Stimulated activated CD8-positive, alpha-beta memory T cell treated with anti-CD3 and anti-CD28 coated beads, Interleukin-7, amount 100 ng/mL, for 24 hours (primary cell): ENCODE data around the gene EME2.
A peak's percentile ranks its signal among the peaks of the same experiment; 100 is the strongest.

Source experiments
- DNase-seq: peaks from one replicate; pipeline ENCODE4 v3.0.0-alpha.2; 2020; ENCODE audit warnings: low read depth

Gene EME2

DNA sequence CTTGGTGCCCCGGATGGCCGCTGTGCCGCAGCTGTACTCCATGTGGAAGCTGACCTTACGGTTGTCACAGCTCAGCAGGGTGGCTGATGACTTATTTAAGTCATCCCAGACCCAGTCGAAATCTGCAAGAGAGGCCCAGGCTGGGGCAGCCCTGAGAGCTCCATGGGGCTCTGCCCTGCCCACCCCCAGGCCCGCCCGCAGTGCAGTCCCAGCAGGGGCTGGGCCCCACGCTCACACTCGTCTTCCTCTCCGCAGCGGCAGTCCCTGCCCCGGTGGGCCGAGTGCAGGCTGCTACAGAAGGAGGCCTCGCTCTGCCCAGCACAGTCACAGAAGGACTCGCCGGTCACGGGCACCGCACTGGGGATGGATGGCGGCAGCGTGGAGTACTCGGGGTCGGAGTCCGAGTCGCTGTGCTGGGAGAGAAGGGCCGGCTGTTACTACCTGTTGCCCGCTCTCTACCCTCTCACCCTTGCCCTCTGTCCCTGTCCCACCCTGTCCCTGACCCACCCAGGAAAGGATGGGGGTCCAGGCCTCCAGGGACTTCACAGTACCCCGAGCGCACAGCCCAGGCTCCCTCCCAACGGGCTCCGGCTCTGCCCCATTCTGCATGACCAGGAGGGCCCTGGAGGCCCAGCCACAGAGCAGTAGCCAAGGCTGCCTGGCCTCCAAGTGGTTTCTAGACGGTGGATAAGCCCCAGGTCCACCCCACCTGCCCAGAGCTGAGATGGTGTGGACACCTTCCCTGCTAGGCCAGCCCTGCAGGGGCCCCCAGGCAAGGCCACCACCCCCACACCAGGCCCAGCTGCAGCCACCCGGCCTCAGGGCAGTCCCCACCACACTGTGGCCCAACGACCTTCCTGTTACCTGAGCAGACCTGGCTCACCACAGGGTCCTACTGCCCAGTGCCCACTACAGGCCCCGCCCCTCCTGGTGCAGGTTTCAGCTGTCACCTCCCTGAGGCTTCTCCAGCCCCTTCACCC is 5.9 kb downstream of the EME2 start:
- DNase-seq, result no peak

DNA sequence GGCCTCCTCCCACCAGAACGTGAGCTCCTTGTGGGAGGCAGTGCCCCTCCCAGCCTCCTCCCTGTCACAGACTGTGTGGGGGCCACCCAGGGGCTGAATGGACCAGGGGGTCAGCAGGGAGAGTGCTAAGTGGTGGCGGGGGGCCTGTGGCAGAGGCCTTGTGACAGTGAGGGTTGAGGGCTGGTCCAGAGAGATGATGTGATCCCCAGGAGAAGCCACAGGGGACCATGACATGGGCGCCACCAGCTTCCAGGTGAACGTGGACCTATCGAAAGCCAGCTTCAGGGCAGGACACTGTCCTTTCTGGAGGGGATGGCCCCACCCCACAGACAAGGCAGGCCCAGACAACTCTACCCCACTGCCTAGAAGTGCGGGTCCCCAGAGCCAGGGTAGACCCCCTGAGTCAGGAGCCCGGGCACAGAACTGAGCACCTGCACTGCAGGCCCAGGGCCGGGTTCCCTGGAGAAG is 6.7 kb downstream of the EME2 start:
- no peak for DNase-seq

DNA sequence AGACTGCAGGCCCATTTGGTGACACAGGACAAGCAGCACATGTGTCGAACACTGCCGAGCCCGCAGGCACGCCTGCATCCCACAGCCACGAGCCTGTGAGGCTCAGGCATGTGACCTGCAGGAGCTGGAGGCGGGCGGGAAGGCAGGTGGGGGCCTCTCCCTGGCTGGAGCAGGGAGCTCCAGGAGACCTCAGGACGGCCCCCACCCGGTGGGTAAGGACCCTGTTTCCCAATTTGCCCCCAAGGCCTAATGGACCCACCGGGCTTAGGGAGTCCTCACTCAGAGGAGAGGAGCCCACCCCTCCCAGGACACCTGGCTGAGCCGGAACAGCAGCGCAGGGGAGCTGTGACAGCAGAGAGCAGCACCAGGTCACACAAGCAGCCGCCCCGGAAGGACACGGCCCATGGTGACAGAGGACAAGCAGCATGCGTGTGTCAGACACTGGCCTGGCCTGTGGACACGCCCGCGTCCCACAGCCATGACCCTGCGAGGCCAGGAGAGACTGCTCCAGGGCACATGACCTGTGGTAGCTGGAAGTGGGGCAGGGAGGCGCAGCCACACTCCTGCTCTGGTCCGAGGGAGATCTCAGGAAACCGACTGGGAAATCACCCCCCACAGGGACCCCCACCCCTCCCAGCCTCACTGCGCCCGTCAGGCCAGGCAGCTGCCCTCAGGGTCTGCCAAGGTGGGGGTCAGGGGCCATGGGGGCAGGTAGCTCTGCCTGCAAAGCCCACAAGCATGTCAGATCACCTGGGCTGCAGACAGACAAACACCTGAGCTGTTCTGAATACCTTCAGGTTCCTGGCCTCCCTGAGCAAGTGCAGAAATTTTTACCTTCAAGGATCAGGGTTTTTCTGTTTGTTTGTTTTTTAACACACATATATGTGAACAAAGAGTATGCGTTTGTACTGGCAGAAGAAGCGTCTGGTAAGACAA is 7.4 kb downstream of the EME2 start:
- DNase-seq, result no peak

DNA sequence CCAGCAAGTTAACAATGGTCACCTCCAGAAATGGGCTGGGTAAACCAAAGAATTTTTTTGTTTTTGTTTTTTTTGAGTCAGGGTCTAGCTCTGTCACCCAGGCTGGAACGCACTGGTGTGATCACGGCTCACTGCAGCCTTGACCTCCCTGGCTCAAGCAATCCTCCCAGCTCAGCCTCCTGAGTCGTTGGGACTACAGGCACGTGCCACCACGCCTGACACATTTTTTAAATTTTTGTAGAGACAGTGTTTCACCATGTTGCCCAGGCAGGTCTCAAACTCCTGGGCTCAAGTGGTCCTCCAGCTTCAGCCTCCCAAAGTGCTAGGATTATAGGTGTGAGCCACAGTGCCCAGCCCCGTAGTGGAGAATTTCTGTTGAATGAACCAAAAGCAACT is 8.1 kb downstream of the EME2 start:
- DNase-seq, result no peak

DNA sequence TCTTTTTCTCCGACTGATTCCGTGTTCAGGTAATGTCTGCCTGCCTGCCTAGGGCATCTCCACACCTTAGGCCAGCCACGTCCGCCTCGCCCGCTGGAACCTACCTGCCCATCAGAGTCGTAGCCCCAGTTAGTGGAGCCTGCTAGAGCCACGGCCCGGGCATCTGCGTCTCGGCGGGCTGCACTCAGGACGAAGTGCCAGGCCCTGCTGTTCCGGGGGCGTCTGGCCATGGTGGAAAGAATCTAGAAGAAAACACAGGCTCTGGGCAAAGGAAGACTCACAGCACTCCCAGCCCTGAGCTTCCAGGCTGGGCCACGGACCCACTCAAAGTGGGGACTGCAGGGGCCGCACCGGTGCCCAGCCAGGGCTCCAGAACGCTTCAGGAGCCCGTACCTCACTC is 8.6 kb downstream of the EME2 start:
- no peak for DNase-seq

DNA sequence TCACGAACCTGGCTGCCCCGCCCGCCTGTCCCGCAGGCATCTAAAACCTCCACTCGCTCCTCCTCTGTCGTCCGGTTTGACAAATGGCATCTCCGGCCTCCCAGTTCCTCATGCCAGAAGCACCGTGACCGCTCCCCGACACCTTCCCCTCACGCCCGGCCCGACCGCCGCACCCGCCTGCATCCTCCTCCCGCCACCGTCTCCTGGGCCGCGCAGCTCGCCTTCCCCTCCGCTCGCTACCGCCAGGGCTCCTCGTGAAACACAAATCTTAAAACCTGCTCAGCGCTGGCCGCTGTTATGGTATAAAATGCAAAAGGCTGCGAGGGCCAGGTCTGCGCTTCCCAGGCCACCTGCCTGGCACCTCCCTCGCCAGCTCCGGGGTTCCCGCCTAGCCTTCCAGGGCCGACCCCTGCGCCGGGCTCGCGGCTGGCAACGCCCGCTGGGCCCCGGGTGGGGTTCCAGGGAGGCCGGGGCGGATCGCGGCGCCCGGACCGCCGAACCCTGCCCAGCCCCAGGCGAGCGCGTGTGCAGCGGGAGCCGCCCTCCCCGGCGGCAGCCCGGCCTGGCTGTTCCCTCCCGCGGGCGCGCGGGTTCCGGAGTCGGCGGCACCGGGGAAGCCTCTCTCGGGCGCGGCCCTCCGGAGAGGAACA is 9.3 kb downstream of the EME2 start:
- DNase-seq, result no peak

DNA sequence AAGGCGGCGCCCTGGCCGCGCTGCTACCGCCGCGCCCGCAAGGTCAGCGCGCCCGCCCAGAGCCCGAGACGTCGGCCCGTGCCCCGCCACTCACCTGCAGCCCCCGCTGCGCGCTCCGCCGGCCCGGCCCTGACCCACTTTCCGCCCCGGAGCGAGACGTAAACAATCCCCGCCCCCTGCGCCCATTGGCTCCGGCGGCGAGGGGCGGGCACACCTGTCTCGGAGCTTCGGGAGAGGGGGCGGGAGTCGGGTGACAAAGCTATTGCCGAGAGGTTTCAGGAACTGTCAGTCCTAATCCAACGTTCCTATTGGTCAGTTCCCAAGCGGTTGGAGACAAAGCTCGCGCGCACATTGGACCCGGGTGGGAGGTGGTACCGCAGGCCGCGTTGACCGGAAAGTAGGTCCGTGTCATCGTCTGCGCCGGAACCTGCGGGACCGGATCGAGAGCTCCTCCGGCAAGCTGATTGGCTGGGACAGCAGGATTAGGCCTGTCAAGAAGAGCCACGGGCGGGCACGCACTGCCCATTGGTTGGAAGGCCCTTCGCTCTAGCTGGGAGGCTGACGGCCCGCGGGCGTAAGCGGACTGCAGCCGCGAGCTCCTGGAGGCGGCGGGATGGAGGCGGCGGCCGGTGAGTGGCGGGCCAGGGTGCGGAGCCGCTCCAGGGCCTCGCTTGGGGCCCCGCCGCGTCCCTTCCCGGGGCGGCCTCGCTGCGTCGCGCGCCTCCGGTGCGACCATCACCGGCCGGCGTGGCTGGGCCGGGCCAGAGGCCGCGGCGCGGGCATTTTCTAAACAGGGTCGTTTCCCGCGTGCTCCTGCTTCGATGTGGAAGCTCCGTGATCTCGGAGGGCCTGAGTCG is 10.0 kb downstream of the EME2 start, which contains the start of the genes NUBP2 and SPSB3:
NUBP2 (plus strand) TSS at position 553 of the 857 bp plus-strand sequence; CDS start at position 614, 61 bp downstream.
SPSB3 (minus strand) TSS at position 164 of the 857 bp plus-strand sequence. CDS start 1,088 bp downstream, outside the sequence.
- peak; percentile 95 for DNase-seq

- no peak for DNase-seq
These were observed 12.6 kb downstream of the EME2 start for GRCh38 chr16:1784977-1785845.

DNA sequence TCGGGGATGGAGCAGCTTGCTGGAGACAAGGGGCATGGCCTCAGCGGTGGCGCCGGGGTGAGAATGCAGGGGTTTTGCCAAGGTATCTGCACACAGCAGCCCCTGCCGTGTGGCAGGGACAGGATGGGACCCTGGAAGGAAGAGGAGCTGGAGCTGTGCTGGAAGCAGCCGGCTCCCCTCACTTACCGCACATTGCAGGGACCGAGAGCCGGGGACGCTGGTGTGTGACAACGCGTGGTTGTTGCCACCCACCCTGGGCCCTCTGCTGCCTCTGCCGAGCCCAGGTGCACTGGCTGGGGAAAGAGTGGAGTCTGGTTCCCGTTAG is 13.2 kb downstream of the EME2 start:
- DNase-seq, result no peak

GRCh38 chr16:1786242-1787055 is 13.8 kb downstream of the EME2 start:
- no peak for DNase-seq

DNA sequence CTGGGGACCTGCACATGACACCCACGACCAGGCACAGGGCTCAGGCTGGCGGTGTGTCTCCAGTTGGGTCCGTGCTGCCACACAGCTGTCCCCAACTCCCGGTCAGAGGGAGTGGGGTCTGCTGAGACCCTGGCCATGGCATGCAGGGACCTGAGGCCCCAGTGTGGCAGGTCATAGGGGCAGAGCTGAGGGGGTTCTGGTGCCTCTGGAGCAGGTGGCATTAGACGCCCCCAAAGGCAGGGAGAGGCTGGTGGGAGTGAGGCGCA is 14.4 kb downstream of the EME2 start:
- DNase-seq, result no peak

DNA sequence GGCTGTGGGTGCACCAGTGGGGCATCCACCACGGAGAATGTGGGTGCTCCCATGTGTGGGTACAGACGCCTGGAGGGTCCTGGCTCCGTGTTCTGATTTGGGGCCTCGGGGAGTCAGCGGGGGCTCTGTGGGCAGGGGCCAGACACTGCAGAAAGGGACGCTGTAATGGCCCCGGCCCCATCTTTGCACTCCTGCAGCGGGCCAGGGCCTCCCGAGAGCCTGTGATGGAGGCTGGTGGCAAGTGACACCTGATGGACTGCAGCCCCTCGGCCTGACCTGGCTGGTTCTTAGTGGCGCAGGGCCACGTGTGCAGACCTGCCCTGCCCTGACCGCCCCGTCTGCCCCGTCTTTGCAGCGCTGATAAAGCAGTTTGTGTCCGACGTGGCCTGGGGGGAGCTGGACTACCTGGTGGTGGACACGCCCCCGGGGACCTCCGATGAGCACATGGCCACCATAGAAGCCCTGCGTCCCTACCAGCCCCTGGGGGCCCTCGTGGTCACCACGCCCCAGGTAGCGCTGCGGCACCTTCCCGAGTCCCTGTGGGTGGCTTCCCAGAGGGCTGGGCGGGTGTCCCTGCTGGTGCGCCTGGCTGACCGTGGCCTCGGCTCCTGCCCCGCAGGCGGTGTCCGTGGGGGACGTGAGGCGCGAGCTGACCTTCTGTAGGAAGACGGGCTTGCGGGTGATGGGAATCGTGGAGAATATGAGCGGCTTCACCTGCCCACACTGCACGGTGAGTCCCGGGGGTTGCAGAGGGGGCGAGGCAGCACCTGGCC is 14.9 kb downstream of the EME2 start:
- DNase-seq, result no peak

DNA sequence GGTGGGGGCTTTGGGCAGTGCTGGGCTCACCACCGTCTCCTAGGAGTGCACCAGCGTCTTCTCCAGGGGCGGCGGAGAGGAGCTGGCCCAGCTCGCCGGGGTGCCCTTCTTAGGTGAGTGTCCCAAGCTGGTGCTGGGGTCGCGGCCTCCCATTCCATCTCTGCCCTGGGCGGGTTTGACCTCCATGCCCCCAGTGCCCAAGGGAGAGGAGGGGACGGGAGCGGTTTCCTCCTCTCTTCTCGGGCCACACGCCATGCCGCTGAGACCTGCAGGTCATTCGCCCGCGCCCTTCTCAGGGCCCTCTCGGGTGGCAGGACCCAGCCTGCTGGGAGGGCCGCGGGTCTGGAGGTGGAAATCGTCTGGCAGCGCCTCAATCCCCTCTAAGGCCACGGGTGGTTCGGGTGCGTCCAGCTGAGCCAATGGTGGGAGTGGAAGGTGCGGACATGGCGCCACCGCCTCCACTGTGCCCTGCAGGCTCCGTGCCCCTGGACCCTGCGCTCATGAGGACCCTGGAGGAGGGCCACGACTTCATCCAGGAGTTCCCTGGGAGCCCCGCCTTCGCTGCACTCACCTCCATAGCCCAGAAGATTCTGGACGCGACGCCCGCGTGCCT is 15.6 kb downstream of the EME2 start:
- DNase-seq, result no peak

DNA sequence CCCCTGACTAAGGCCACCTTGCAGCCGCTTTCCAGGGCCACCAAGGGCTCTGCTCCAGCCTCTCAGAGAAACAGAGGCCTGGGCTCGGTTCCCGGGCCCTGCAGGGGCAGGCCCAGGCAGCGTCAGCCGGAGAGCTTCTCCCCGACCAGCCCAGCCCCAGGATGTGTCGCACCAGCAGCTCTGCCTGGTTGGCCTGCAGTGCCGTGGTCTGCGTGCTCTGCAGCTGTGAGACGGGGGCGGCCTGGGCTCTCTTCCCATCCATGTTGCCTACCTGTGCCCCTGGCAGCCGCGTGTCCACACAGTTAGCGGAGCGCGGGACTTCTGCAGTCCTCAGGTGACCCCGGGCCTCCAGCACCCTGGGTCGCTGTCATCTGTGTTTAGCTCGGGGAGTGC is 16.1 kb downstream of the EME2 start:
- no peak for DNase-seq

DNA sequence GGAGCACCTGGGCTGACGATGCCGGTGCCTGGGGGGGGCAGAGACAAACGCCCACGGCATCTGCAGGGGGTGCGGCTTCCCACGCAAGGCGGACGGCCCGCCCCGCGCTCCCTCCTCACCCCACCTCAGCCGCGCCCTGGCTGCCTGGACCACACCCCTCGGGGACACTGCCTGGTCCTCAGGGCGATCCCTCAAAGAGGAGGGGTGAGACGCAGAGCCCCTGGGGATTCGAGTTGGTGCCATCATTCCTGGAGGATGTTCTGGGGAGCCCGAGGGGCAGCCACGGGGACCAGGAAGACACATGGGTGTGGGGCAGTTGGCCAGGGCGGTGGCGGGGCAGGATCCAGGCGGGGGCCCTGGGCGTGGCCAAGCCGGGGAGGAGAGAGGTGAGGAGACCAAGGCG is 17.0 kb downstream of the EME2 start:
- no peak for DNase-seq

DNA sequence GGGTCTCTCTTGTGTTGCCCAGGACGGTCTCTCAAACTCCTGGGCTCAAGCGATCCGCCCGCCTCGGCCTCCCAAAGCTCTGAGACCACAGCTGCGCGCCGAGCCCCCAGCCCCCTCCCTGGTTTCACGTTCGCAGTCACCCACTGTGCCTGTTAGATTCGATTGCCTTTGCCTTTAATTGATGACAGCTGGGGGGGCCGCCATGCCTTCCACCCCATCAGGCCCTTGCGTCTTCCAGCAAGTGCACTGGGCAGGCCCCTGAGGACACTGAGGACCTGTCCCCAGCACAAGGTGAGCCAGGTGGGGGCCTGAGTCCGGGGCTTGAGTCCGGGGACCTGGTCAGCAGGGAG is 17.6 kb downstream of the EME2 start:
- DNase-seq, result no peak

- DNase-seq, result no peak
These were observed 18.1 kb downstream of the EME2 start for GRCh38 chr16:1790611-1791255.
